B cell (primary cell): ENCODE data around the gene HLA-B. TPM values are rescaled to one million over a fixed set of nuclear protein-coding genes. Genes with fewer than 3 reads are reported as not detected.
"Not testable (repeated sequence)": the region's sequence is repeated elsewhere in the genome, so short reads cannot be mapped to it uniquely, and the experiment has no call there.

Experiments used
- ATAC-seq: fragments of 200-7000 bp; cut with Tn5 transposase; one replicate; pipeline ENCODE4 v1.10.0; 2021; ENCODE audit warnings: low read depth, mild to moderate bottlenecking, moderate number of reproducible peaks, moderate library complexity
- CTCF ChIA-PET: fragments of 350-600 bp; sonication (Branson Sonifier 250); formaldehyde crosslinking; loops from one replicate; lab custom pipeline; 2021; ENCODE audit warnings: antibody characterized with exemption, inconsistent platforms; lab: Charles Lee
- POLR2A ChIA-PET: fragments of 350-600 bp; sonication (Branson Sonifier 250); formaldehyde crosslinking; loops from one replicate; lab custom pipeline; 2021; ENCODE audit warnings: antibody characterized with exemption; lab: Charles Lee
- DNase-seq: peaks from one replicate; pipeline ENCODE4 v3.0.0; 2013
- H2AFZ ChIP-seq: 2 replicates; pipeline ENCODE4 v1.6.1; 2012; ENCODE audit warnings: mild to moderate bottlenecking, low read depth, low read length; ENCODE audit not compliant: insufficient read depth, poor library complexity, severe bottlenecking
- H3K27ac ChIP-seq, 2 donors: 1 replicate in 1 of 2; 2 replicates in 1 of 2; pipeline ENCODE4 v1.5.1; 2012 to 2013; ENCODE audit warnings: low read length in 2 of 2, mild to moderate bottlenecking in 2 of 2, moderate library complexity in 1 of 2
- H3K27me3 ChIP-seq, 4 experiments: fragments of 200-600 bp in 1 of 4; sonication (generic) in 1 of 4; replicated peaks in 1 of 4; 1 replicate in 2 of 4; 2 replicates in 2 of 4; pipeline versions ENCODE4 v1.6.1 to v1.7.0; 2013 to 2016; ENCODE audit warnings: low read length in 3 of 4, mild to moderate bottlenecking in 2 of 4, mixed read lengths in 1 of 4, moderate library complexity in 1 of 4; ENCODE audit not compliant: insufficient read depth in 4 of 4, control insufficient read depth in 3 of 4; ENCODE audit errors: control extremely low read depth in 1 of 4
- H3K36me3 ChIP-seq, 2 experiments: replicated peaks in 1 of 2; 1 replicate in 1 of 2; 2 replicates in 1 of 2; pipeline versions ENCODE4 v1.6.1 to v1.7.1; 2013; ENCODE audit warnings: low read length in 1 of 2; ENCODE audit not compliant: insufficient read depth in 2 of 2, control insufficient read depth in 1 of 2; ENCODE audit errors: control extremely low read depth in 1 of 2, extremely low read depth in 1 of 2
- H3K4me1 ChIP-seq, 2 donors: fragments of 200-600 bp in 1 of 2; sonication (generic) in 1 of 2; 1 replicate in 1 of 2; 2 replicates in 1 of 2; pipeline versions ENCODE4 v1.5.1 to v1.6.1; 2013 to 2017; ENCODE audit warnings: low read length in 2 of 2; ENCODE audit not compliant: control insufficient read depth in 2 of 2, insufficient read depth in 2 of 2
- H3K4me2 ChIP-seq: replicated peaks from 2 replicates; pipeline ENCODE3; 2012; ENCODE audit warnings: mild to moderate bottlenecking, low read depth, low read length; ENCODE audit not compliant: poor library complexity, severe bottlenecking
- H3K4me3 ChIP-seq, 5 experiments: fragments of 200-600 bp in 1 of 5; sonication (generic) in 1 of 5; 1 replicate in 3 of 5; 2 replicates in 2 of 5; pipeline versions ENCODE4 v1.5.1 to v1.7.0; 2011 to 2016; ENCODE audit warnings: low read length in 4 of 5, mild to moderate bottlenecking in 4 of 5, low read depth in 2 of 5, control low read depth in 1 of 5, moderate library complexity in 1 of 5; ENCODE audit not compliant: insufficient read depth in 1 of 5; ENCODE audit errors: control extremely low read depth in 1 of 5, extremely low read depth in 1 of 5
- H3K79me2 ChIP-seq: fragments of 200-600 bp; sonication (generic); one replicate; pipeline ENCODE4 v1.6.0; 2016; ENCODE audit warnings: low read length; ENCODE audit not compliant: control insufficient read depth, insufficient read depth
- H3K9ac ChIP-seq: fragments of 200-600 bp; sonication (generic); 2 replicates; pipeline ENCODE4 v1.6.1; 2017; ENCODE audit warnings: mild to moderate bottlenecking, low read length, moderate library complexity
- H3K9me3 ChIP-seq, 3 donors: one replicate each; pipeline versions ENCODE4 v1.6.1 to v1.7.1; 2013; ENCODE audit warnings: low read length in 2 of 3; ENCODE audit not compliant: control insufficient read depth in 2 of 3, insufficient read depth in 1 of 3; ENCODE audit errors: control extremely low read depth in 1 of 3
- H4K20me1 ChIP-seq: 2 replicates; pipeline ENCODE4 v1.6.0; 2012; ENCODE audit warnings: mild to moderate bottlenecking, low read length; ENCODE audit not compliant: insufficient read depth, control insufficient read depth, poor library complexity, severe bottlenecking
- H3K27ac Mint-ChIP-seq: one replicate; pipeline ENCODE4 v1.8.0; 2021; ENCODE audit warnings: mixed read lengths
- H3K27me3 Mint-ChIP-seq: one replicate; pipeline ENCODE4 v1.8.0; 2021; ENCODE audit warnings: mixed read lengths
- H3K4me1 Mint-ChIP-seq: one replicate; pipeline ENCODE4 v1.8.0; 2021; ENCODE audit warnings: mixed read lengths
- H3K4me3 Mint-ChIP-seq: one replicate; pipeline ENCODE4 v1.8.0; 2021; ENCODE audit warnings: mixed read lengths
- H3K9me3 Mint-ChIP-seq: one replicate; pipeline ENCODE4 v1.8.0; 2022; ENCODE audit warnings: mixed read lengths; ENCODE audit not compliant: insufficient read depth
- CTCF ChIP-seq: fragments of 200-600 bp; IDR thresholded peaks from one replicate; pipeline ENCODE4 v1.8.0; 2022; ENCODE audit warnings: antibody characterized with exemption, mild to moderate bottlenecking
- EZH2 ChIP-seq: IDR thresholded peaks from 2 replicates; pipeline ENCODE4 v1.6.1; 2012; ENCODE audit warnings: borderline replicate concordance, low read depth, mild to moderate bottlenecking, moderate library complexity, low read length; ENCODE audit not compliant: insufficient read depth, poor library complexity, severe bottlenecking
- WGBS: methylation state at CpG from one replicate; pipeline ENCODE4 v1.1.5; 2013; ENCODE audit warnings: missing lambda C conversion rate; ENCODE audit not compliant: insufficient coverage; 5-methylcytosine and 5-hydroxymethylcytosine counted together
- intact Hi-C: fragments of 100-400 bp; cut with micrococcal nuclease; formaldehyde crosslinking; loops from one replicate; pipeline ENCODE4 v1.10.0; 2022
- polyA plus RNA-seq: library from polyadenylated mRNA; depleted of rRNA; stranded (reverse); fragments of >200 nt; gene quantifications from 2 replicates; pipeline ENCODE4 v1.2.3, GENCODE V29; 2012
- total RNA-seq, 2 donors: library from RNA; stranded (reverse); fragments of 120-200 nt in 1 of 2; gene quantifications; 1 replicate in 1 of 2; 2 replicates in 1 of 2; pipeline versions ENCODE4 v1.2.3 to v1.2.4, GENCODE V29; 2013 to 2022

HLA-B gene
- total and polyA plus RNA-seq, 2 donors (not counting 1 experiment from before 2014, with no cell fraction given): 4,028 to 7,345 TPM

- H4K20me1 ChIP-seq, H3K27me3 ChIP-seq, H3K4me3 ChIP-seq, H3K4me1 ChIP-seq, H3K4me3 Mint-ChIP-seq, H3K4me2 ChIP-seq, H2AFZ ChIP-seq, H3K9me3 ChIP-seq, H3K36me3 ChIP-seq, H3K9me3 Mint-ChIP-seq, H3K27me3 Mint-ChIP-seq, H3K4me1 Mint-ChIP-seq, DNase-seq, intact Hi-C loops, H3K79me2 ChIP-seq, H3K9ac ChIP-seq, H3K27ac ChIP-seq, H3K27ac Mint-ChIP-seq, POLR2A ChIA-PET: not testable (repeated sequence)
- ATAC-seq: peak; percentile 58
- no CpG with 5 or more reads among the region's 13 CpGs for WGBS
- CTCF ChIA-PET: interaction anchor here (0.6 kb wide), 1 partner anchor 1422 kb away, joined by 3 read pairs; no protein-coding TSS in a partner anchor
Observed at GRCh38 chr6:31388916-31389801, 32.2 kb upstream of the HLA-B start.

- H4K20me1 ChIP-seq: no peaks in the 10 kb centered on the region
- intact Hi-C loops: no loop called here
- ChIA-PET CTCF (interaction anchor here (1.9 kb wide), 1 partner anchor 255 kb away, joined by 4 read pairs; no protein-coding TSS in a partner anchor), POLR2A (no interaction called here)
- Mint-ChIP-seq H3K9me3 (no peaks in the 10 kb centered on the region), H3K27me3 (no peaks in the 10 kb centered on the region), H3K4me3 (no peak overlapping the region), H3K4me1 (peaks cover 1% of the 10 kb centered on the region), H3K27ac (no peak overlapping the region)
- no peaks in the 10 kb centered on the region for H3K9me3 ChIP-seq
- H3K4me1 ChIP-seq: no peaks in the 10 kb centered on the region
- TF ChIP-seq EZH2 (no peak), CTCF (no peak)
- H3K79me2 ChIP-seq: peaks cover 4% of the 10 kb centered on the region
- no peak overlapping the region for H3K27ac ChIP-seq
- H3K9ac ChIP-seq: no peak overlapping the region
- no peak overlapping the region for H2AFZ ChIP-seq
- ATAC-seq (no peak), DNase-seq (no peak)
- no peak overlapping the region for H3K4me3 ChIP-seq
- no peak overlapping the region for H3K4me2 ChIP-seq
- no peaks in the 10 kb centered on the region for H3K27me3 ChIP-seq
- WGBS: 60% methylated on average over 1 of the region's 1 CpG
- no peaks in the 10 kb centered on the region for H3K36me3 ChIP-seq
Observed at GRCh38 chr6:31386977-31387376, 30.0 kb upstream of the HLA-B start.
